Kidney (tissue), 14 donors: ENCODE measurements around the gene KLF2. TPM values are rescaled to one million over a fixed set of nuclear protein-coding genes. Genes with fewer than 3 reads are reported as not detected.

ENCODE experiments used
- DNase-seq, 5 donors: peaks; one replicate each; pipeline ENCODE4 v3.0.0-alpha.2; 2013 to 2020
- FAIRE-seq: peaks from 2 replicates; lab custom pipeline; 2012; peaks lifted over from hg19 to GRCh38; lab: Jason Lieb, UNC
- H3K27ac ChIP-seq, 2 donors: one replicate each; pipeline ENCODE4 v1.7.0; 2013; ENCODE audit warnings: low read depth in 2 of 2, low read length in 2 of 2, inconsistent platforms in 1 of 2
- H3K27me3 ChIP-seq: one replicate; pipeline ENCODE4 v1.7.1; 2013; ENCODE audit warnings: low read length, inconsistent platforms; ENCODE audit not compliant: control insufficient read depth, insufficient read depth
- H3K36me3 ChIP-seq, 3 donors: one replicate each; pipeline versions ENCODE4 v1.7.0 to v1.7.1; 2013; ENCODE audit warnings: low read length in 3 of 3, control low read depth in 1 of 3, inconsistent platforms in 1 of 3; ENCODE audit not compliant: insufficient read depth in 3 of 3, control insufficient read depth in 2 of 3
- H3K4me1 ChIP-seq, 3 donors: one replicate each; pipeline versions ENCODE4 v1.7.0 to v1.7.1; 2013; ENCODE audit warnings: low read length in 3 of 3, inconsistent platforms in 1 of 3, low read depth in 1 of 3; ENCODE audit not compliant: control insufficient read depth in 2 of 3, insufficient read depth in 2 of 3
- H3K4me3 ChIP-seq, 3 donors: one replicate each; pipeline versions ENCODE4 v1.7.0 to v1.8.1; 2013; ENCODE audit warnings: low read length in 3 of 3, control low read depth in 1 of 3, inconsistent platforms in 1 of 3
- H3K9ac ChIP-seq, 3 donors: one replicate each; pipeline versions ENCODE4 v1.7.0 to v1.7.1; 2013; ENCODE audit warnings: low read length in 3 of 3, control low read depth in 1 of 3, inconsistent platforms in 1 of 3
- H3K9me3 ChIP-seq, 3 donors: one replicate each; pipeline versions ENCODE4 v1.7.0 to v1.7.1; 2013; ENCODE audit warnings: low read length in 3 of 3, control low read depth in 1 of 3, inconsistent platforms in 1 of 3; ENCODE audit not compliant: control insufficient read depth in 2 of 3, insufficient read depth in 1 of 3
- CTCF ChIP-seq: IDR thresholded peaks from 3 replicates; pipeline ENCODE4 v1.5.1; 2012; ENCODE audit warnings: mild to moderate bottlenecking, moderate library complexity, borderline replicate concordance; ENCODE audit not compliant: insufficient read depth; ENCODE audit errors: extremely low read depth
- intact Hi-C: fragments of 100-400 bp; cut with DNase I; formaldehyde crosslinking; loops from one replicate; pipeline ENCODE4 v1.11.1; 2022
- polyA plus RNA-seq: library from polyadenylated mRNA; stranded (reverse); fragments of 350-450 nt; fragmentation: Illumina TruSeq; extraction: RNeasy Lipid Tissue Mini Kit (QIAGEN cat#74804); gene quantifications from one replicate; pipeline ENCODE4 v1.2.3, GENCODE V29; 2014; ENCODE audit warnings: low read depth, low replicate concordance; ENCODE audit not compliant: insufficient read depth
- total RNA-seq: library from RNA; stranded (reverse); fragmentation: NEBNext Ultra II Directional; extraction: Animal tissue kit (Norgen Biotek cat#: 25700); gene quantifications from one replicate; pipeline ENCODE4 v1.2.1, GENCODE V29; 2021
- donor health status: control.
- donor health status: control.
- donor health status: control.
- donor health status: control.
- donor health status: control.
- donor health status: DM: yes; HTN: yes; CAD: no.
- donor health status: Normal renal cell carcinoma (clear cell type).

Gene KLF2
- total and polyA plus RNA-seq, 2 donors from 2014 or later, result 114 to 131 TPM

- TF ChIP-seq CTCF, result no peak
- intact Hi-C loops, result no loop called here
- peaks cover 0 to 13% (median 12%) of the 10 kb centered on the region in 3 donors for H3K4me1 ChIP-seq
- H3K9me3 ChIP-seq, result no peaks in the 10 kb centered on the region
- DNase-seq (no peak), FAIRE-seq (no peak)
- H3K4me3 ChIP-seq, result no peak overlapping the region
- H3K36me3 ChIP-seq, result peaks cover 0 to 10% (median 0%) of the 10 kb centered on the region in 3 donors
- H3K9ac ChIP-seq, result no peak overlapping the region
- no peaks in the 10 kb centered on the region for H3K27me3 ChIP-seq
- H3K27ac ChIP-seq, result no peak overlapping the region
These were observed 34.4 kb downstream of the KLF2 start for GRCh38 chr19:16359074-16359473.

- no peak for DNase-seq
- intact Hi-C loops, result no loop called here
- FAIRE-seq, result no peak
- peaks cover 0 to 10% (median 0%) of the 10 kb centered on the region in 3 donors for H3K36me3 ChIP-seq
- TF ChIP-seq CTCF, result no peak
- H3K4me1 ChIP-seq, result peaks cover 0 to 16% (median 14%) of the 10 kb centered on the region in 3 donors
- no peaks in the 10 kb centered on the region for H3K9me3 ChIP-seq
- no peak overlapping the region for H3K4me3 ChIP-seq
- H3K9ac ChIP-seq, result no peak overlapping the region
- H3K27ac ChIP-seq, result no peak overlapping the region
- H3K27me3 ChIP-seq, result no peaks in the 10 kb centered on the region
These were observed 35.3 kb downstream of the KLF2 start for GRCh38 chr19:16359964-16360363.

- Histone ChIP-seq H3K27ac (no peak overlapping the region), H3K9me3 (no peaks in the 10 kb centered on the region), H3K4me1 (peaks cover 0 to 24% (median 18%) of the 10 kb centered on the region in 3 donors), H3K36me3 (peaks cover 0 to 10% (median 0%) of the 10 kb centered on the region in 3 donors), H3K4me3 (no peak overlapping the region), H3K9ac (no peak overlapping the region), H3K27me3 (no peaks in the 10 kb centered on the region)
- TF ChIP-seq CTCF, result no peak
- DNase-seq, result no peak
- intact Hi-C loops, result no loop called here
- FAIRE-seq, result no peak
These were observed 36.1 kb downstream of the KLF2 start for GRCh38 chr19:16360738-16361137.

- no peaks in the 10 kb centered on the region for H3K27me3 ChIP-seq
- no peaks in the 10 kb centered on the region for H3K9me3 ChIP-seq
- no peak for FAIRE-seq
- no peak overlapping the region for H3K4me3 ChIP-seq
- intact Hi-C loops, result no loop called here
- no peak overlapping the region for H3K27ac ChIP-seq
- no peak for DNase-seq
- peaks cover 0 to 10% (median 0%) of the 10 kb centered on the region in 3 donors for H3K36me3 ChIP-seq
- no peak overlapping the region for H3K9ac ChIP-seq
- peaks cover 0 to 29% (median 22%) of the 10 kb centered on the region in 3 donors for H3K4me1 ChIP-seq
- no peak for TF ChIP-seq CTCF
These were observed 36.6 kb downstream of the KLF2 start for GRCh38 chr19:16361254-16361653.
